GM12872 (cell line): ENCODE results near the gene DENR.

Experiments
- CTCF ChIP-seq: IDR thresholded peaks from 3 replicates; pipeline ENCODE4 v1.5.1; 2011; ENCODE audit warnings: low read depth, mild to moderate bottlenecking, low read length, moderate library complexity; ENCODE audit not compliant: insufficient read depth

The DENR gene

GRCh38 chr12:122740351-122740750, 12.3 kb upstream of the DENR start:
- TF ChIP-seq CTCF, result no peak

GRCh38 chr12:122743895-122744525, 8.6 kb upstream of the DENR start:
- TF ChIP-seq CTCF, result no peak

- no peak for TF ChIP-seq CTCF
Measured at GRCh38 chr12:122747224-122748135, 5.1 kb upstream of the DENR start.

GRCh38 chr12:122749569-122750332, 2.9 kb upstream of the DENR start:
- TF ChIP-seq CTCF, result no peak

GRCh38 chr12:122753319-122753650, 661 bp downstream of the DENR start:
- TF ChIP-seq CTCF, result no peak

- TF ChIP-seq CTCF, result no peak
Measured at GRCh38 chr12:122754790-122755189, 2.2 kb downstream of the DENR start.

- TF ChIP-seq CTCF, result no peak
Measured at GRCh38 chr12:122757568-122757967, 4.9 kb downstream of the DENR start.
